Nephron (organoid): ENCODE measurements around the gene BCAP29.

Experiments
- H3K27ac Mint-ChIP-seq, 3 experiments: 2 replicates each; pipeline ENCODE4 v1.8.0; 2020; ENCODE audit warnings: mixed read lengths in 3 of 3, mild to moderate bottlenecking in 2 of 3, moderate library complexity in 1 of 3
- H3K27me3 Mint-ChIP-seq: 2 replicates; pipeline ENCODE4 v1.8.0; 2021; ENCODE audit warnings: low read depth, mild to moderate bottlenecking, moderate library complexity, mixed read lengths
- H3K36me3 Mint-ChIP-seq: 2 replicates; pipeline ENCODE4 v1.8.0; 2020; ENCODE audit warnings: low read depth, mixed read lengths
- H3K4me1 Mint-ChIP-seq: 2 replicates; pipeline ENCODE4 v1.8.0; 2020; ENCODE audit warnings: mixed read lengths
- H3K4me3 Mint-ChIP-seq, 3 experiments: 2 replicates each; pipeline ENCODE4 v1.8.0; 2020; ENCODE audit warnings: mild to moderate bottlenecking in 3 of 3, mixed read lengths in 3 of 3, moderate library complexity in 2 of 3
- H3K9me3 Mint-ChIP-seq: 2 replicates; pipeline ENCODE4 v1.8.0; 2020; ENCODE audit warnings: mixed read lengths
- TF ChIP-seq, protein P1 (sequence below), 3 experiments: fragments of 200-600 bp; sonication (generic); IDR thresholded peaks; one replicate each; pipeline ENCODE4 v1.5.0; 2021; ENCODE audit warnings: antibody characterized with exemption in 3 of 3; ENCODE audit not compliant: unreplicated experiment in 3 of 3

The BCAP29 gene

GRCh38 chr7:107615910-107616680 lies 36.0 kb downstream of the BCAP29 start:
- H3K36me3 Mint-ChIP-seq: peaks cover 33% of the 10 kb centered on the region
- no peaks in the 10 kb centered on the region for H3K9me3 Mint-ChIP-seq
- H3K27ac Mint-ChIP-seq: peak overlapping the region in 1 of 3 experiments; percentile 61
- no peak overlapping the region for H3K4me3 Mint-ChIP-seq
- H3K4me1 Mint-ChIP-seq: peaks cover 33% of the 10 kb centered on the region
- no peaks in the 10 kb centered on the region for H3K27me3 Mint-ChIP-seq
- TF ChIP-seq, protein P1, sequence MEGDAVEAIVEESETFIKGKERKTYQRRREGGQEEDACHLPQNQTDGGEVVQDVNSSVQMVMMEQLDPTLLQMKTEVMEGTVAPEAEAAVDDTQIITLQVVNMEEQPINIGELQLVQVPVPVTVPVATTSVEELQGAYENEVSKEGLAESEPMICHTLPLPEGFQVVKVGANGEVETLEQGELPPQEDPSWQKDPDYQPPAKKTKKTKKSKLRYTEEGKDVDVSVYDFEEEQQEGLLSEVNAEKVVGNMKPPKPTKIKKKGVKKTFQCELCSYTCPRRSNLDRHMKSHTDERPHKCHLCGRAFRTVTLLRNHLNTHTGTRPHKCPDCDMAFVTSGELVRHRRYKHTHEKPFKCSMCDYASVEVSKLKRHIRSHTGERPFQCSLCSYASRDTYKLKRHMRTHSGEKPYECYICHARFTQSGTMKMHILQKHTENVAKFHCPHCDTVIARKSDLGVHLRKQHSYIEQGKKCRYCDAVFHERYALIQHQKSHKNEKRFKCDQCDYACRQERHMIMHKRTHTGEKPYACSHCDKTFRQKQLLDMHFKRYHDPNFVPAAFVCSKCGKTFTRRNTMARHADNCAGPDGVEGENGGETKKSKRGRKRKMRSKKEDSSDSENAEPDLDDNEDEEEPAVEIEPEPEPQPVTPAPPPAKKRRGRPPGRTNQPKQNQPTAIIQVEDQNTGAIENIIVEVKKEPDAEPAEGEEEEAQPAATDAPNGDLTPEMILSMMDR (IDR thresholded peaks at IDR 0.05; ENCODE audit: unreplicated experiment in 3 of 3): no peak

GRCh38 chr7:107622429-107622828 lies 42.4 kb downstream of the BCAP29 start:
- H3K4me3 Mint-ChIP-seq: no peak overlapping the region
- peaks cover 5% of the 10 kb centered on the region for H3K36me3 Mint-ChIP-seq
- H3K27ac Mint-ChIP-seq: no peak overlapping the region
- no peaks in the 10 kb centered on the region for H3K27me3 Mint-ChIP-seq
- peaks cover 22% of the 10 kb centered on the region for H3K4me1 Mint-ChIP-seq
- TF ChIP-seq, protein P1 (IDR thresholded peaks at IDR 0.05; ENCODE audit: unreplicated experiment in 3 of 3): no peak
- no peaks in the 10 kb centered on the region for H3K9me3 Mint-ChIP-seq

DNA sequence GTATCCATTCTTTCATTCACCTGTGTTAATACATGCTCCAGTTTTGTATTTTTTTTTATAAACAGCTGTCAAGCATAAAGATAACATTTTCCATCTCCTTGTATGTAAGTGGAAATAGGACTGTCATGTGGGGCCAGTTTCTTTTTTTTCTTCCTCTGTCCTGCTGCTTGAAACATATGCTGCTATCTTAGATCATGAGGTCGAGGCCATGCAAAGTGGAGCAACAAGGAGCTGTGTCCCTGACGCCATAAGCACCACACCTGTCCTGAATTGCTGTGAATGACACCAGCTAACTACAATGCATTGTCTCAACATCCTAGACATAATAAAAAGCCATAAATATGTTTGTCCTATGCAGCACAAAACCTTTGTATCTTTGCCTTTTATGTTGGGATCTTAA lies 42.8 kb downstream of the BCAP29 start:
- no peaks in the 10 kb centered on the region for H3K27me3 Mint-ChIP-seq
- TF ChIP-seq, protein P1 (IDR thresholded peaks at IDR 0.05; ENCODE audit: unreplicated experiment in 3 of 3): no peak
- no peak overlapping the region for H3K4me3 Mint-ChIP-seq
- peaks cover 21% of the 10 kb centered on the region for H3K4me1 Mint-ChIP-seq
- peaks cover 5% of the 10 kb centered on the region for H3K36me3 Mint-ChIP-seq
- H3K27ac Mint-ChIP-seq: no peak overlapping the region
- no peaks in the 10 kb centered on the region for H3K9me3 Mint-ChIP-seq

- Mint-ChIP-seq H3K4me3 (no peak overlapping the region), H3K27ac (no peak overlapping the region), H3K36me3 (no peaks in the 10 kb centered on the region), H3K9me3 (no peaks in the 10 kb centered on the region), H3K4me1 (no peaks in the 10 kb centered on the region), H3K27me3 (no peaks in the 10 kb centered on the region)
- TF ChIP-seq, protein P1 (IDR thresholded peaks at IDR 0.05; ENCODE audit: unreplicated experiment in 3 of 3): no peak
These were observed 47.0 kb downstream of the BCAP29 start for GRCh38 chr7:107627002-107627401.

GRCh38 chr7:107628461-107629064 lies 48.5 kb downstream of the BCAP29 start:
- TF ChIP-seq, protein P1 (IDR thresholded peaks at IDR 0.05; ENCODE audit: unreplicated experiment in 3 of 3): no peak
- Mint-ChIP-seq H3K4me1 (no peaks in the 10 kb centered on the region), H3K4me3 (no peak overlapping the region), H3K27ac (no peak overlapping the region), H3K36me3 (no peaks in the 10 kb centered on the region), H3K9me3 (no peaks in the 10 kb centered on the region), H3K27me3 (no peaks in the 10 kb centered on the region)
